ENCODE results near the gene MAB21L4.

Gene MAB21L4

DNA sequence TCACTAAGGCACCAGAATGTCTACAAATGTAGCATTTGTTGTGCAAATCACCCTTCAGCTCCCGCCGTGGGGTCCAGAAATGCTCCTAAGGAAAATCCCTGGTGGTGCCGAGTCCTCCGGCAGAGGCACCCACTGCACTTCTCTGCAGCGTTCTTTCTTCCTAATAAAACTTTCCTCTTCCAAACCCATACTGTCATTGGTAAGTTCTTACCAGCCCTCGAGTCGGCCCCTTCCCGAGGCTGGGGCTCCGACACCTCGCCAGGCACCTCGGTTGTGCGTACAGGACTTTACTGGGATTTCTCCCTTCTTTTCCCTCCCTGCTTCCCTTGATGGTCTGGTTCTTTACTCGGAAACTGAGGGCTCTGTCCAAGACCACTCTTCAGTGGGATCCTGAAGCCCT lies 37.6 kb downstream of the MAB21L4 start:
- Histone ChIP-seq H3K4me3 (ENCODE audit: low read depth, low read length) (no peak overlapping the region), H3K36me3 (ENCODE audit: control insufficient read depth in 2 of 2, insufficient read depth in 1 of 2, low read length in 2 of 2) (no peaks in the 10 kb centered on the region), H3K4me1 (ENCODE audit: control insufficient read depth, insufficient read depth, low read length) (no peaks in the 10 kb centered on the region), H3K27ac (ENCODE audit: extremely low read depth, low read depth, low read length) (no peak overlapping the region), H3K9me3 (ENCODE audit: control insufficient read depth, insufficient read depth, low read depth, low read length) (no peaks in the 10 kb centered on the region)
- POLR2A ChIA-PET = no interaction called here
- CTCF ChIA-PET = interaction anchor here (0.9 to 1.3 kb wide), 2 partner anchors 15 to 18 kb away, joined by 3 to 4 read pairs; no protein-coding TSS in a partner anchor
- TF ChIP-seq KLF1 (tag by site-specific recombination; IDR thresholded peaks at IDR 0.05) = no peak
- TF ChIP-seq GFI1B (tag by site-specific recombination; IDR thresholded peaks at IDR 0.05) = no peak
- TF ChIP-seq ZNF677 (tag by site-specific recombination; IDR thresholded peaks at IDR 0.05) = no peak
- TF ChIP-seq ZBTB8A (tag by site-specific recombination; IDR thresholded peaks at IDR 0.05) = no peak
- TF ChIP-seq ZNF48 (tag by site-specific recombination; IDR thresholded peaks at IDR 0.05) = no peak
- TF ChIP-seq, protein P1, sequence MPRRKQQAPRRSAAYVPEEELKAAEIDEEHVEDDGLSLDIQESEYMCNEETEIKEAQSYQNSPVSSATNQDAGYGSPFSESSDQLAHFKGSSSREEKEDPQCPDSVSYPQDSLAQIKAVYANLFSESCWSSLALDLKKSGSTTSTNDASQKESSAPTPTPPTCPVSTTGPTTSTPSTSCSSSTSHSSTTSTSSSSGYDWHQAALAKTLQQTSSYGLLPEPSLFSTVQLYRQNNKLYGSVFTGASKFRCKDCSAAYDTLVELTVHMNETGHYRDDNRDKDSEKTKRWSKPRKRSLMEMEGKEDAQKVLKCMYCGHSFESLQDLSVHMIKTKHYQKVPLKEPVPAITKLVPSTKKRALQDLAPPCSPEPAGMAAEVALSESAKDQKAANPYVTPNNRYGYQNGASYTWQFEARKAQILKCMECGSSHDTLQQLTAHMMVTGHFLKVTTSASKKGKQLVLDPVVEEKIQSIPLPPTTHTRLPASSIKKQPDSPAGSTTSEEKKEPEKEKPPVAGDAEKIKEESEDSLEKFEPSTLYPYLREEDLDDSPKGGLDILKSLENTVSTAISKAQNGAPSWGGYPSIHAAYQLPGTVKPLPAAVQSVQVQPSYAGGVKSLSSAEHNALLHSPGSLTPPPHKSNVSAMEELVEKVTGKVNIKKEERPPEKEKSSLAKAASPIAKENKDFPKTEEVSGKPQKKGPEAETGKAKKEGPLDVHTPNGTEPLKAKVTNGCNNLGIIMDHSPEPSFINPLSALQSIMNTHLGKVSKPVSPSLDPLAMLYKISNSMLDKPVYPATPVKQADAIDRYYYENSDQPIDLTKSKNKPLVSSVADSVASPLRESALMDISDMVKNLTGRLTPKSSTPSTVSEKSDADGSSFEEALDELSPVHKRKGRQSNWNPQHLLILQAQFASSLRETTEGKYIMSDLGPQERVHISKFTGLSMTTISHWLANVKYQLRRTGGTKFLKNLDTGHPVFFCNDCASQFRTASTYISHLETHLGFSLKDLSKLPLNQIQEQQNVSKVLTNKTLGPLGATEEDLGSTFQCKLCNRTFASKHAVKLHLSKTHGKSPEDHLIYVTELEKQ (tag by site-specific recombination; IDR thresholded peaks at IDR 0.05; ENCODE audit: borderline replicate concordance) = no peak
- TF ChIP-seq ZNF792 (tag by site-specific recombination; IDR thresholded peaks at IDR 0.05) = no peak
- TF ChIP-seq BCL6B (tag by site-specific recombination; IDR thresholded peaks at IDR 0.05) = no peak
- no peak for TF ChIP-seq ZNF571 (tag by site-specific recombination; IDR thresholded peaks at IDR 0.05)
- no peak for TF ChIP-seq ZNF555 (tag by site-specific recombination; conservative IDR thresholded peaks at IDR 0.05)
- no peak for TF ChIP-seq ZNF221 (tag by site-specific recombination; IDR thresholded peaks at IDR 0.05; ENCODE audit: borderline replicate concordance)
- TF ChIP-seq ZNF146 (tag by site-specific recombination; IDR thresholded peaks at IDR 0.05) = no peak
- no peak for TF ChIP-seq ZBTB26 (tag by site-specific recombination; optimal IDR thresholded peaks at IDR 0.05)
- TF ChIP-seq REPIN1 (tag by site-specific recombination; IDR thresholded peaks at IDR 0.05; ENCODE audit: low read depth) = no peak
- TF ChIP-seq, protein P2, sequence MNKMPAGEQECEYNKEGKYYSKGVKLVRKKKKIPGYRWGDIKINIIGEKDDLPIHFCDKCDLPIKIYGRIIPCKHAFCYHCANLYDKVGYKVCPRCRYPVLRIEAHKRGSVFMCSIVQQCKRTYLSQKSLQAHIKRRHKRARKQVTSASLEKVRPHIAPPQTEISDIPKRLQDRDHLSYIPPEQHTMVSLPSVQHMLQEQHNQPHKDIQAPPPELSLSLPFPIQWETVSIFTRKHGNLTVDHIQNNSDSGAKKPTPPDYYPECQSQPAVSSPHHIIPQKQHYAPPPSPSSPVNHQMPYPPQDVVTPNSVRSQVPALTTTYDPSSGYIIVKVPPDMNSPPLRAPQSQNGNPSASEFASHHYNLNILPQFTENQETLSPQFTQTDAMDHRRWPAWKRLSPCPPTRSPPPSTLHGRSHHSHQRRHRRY (tag by site-specific recombination; IDR thresholded peaks at IDR 0.05) = no peak
- no peak for TF ChIP-seq ZNF768 (tag by site-specific recombination; IDR thresholded peaks at IDR 0.05)
- no peak for TF ChIP-seq ZNF544 (tag by site-specific recombination; IDR thresholded peaks at IDR 0.05)
- TF ChIP-seq ZNF600 (tag by site-specific recombination; IDR thresholded peaks at IDR 0.05) = no peak
- TF ChIP-seq ZNF518A (tag by site-specific recombination; conservative IDR thresholded peaks at IDR 0.05; ENCODE audit: low read depth) = no peak
